Putamen (tissue), 1 donor: ENCODE measurements around the gene TOLLIP.
"Not testable (repeated sequence)": the region's sequence is repeated elsewhere in the genome, so short reads cannot be mapped to it uniquely, and the experiment has no call there.

Source experiments
- DNase-seq: peaks from one replicate; pipeline ENCODE4 v3.0.0-alpha.2; 2016; ENCODE audit warnings: low spot score

TOLLIP gene

GRCh38 chr11:1343391-1344055 is 34.1 kb upstream of the TOLLIP start:
- DNase-seq: no peak

GRCh38 chr11:1342946-1343345 is 33.5 kb upstream of the TOLLIP start:
- DNase-seq: no peak

GRCh38 chr11:1341928-1342524 is 32.6 kb upstream of the TOLLIP start:
- DNase-seq: peak; percentile 78

- DNase-seq: not testable (repeated sequence)
Measured at GRCh38 chr11:1341226-1341625, 31.8 kb upstream of the TOLLIP start.

- no peak for DNase-seq
Measured at GRCh38 chr11:1340111-1340510, 30.7 kb upstream of the TOLLIP start.

GRCh38 chr11:1339066-1339675 is 29.7 kb upstream of the TOLLIP start:
- DNase-seq: no peak

GRCh38 chr11:1338201-1339065 is 29.0 kb upstream of the TOLLIP start:
- peak; percentile 23 for DNase-seq

- no peak for DNase-seq
Measured at GRCh38 chr11:1337647-1338007, 28.2 kb upstream of the TOLLIP start.

GRCh38 chr11:1336836-1337646 is 27.6 kb upstream of the TOLLIP start:
- peak; percentile 15 for DNase-seq

GRCh38 chr11:1335811-1336761 is 26.7 kb upstream of the TOLLIP start:
- DNase-seq: peak; percentile 64

GRCh38 chr11:1335264-1335810 is 25.9 kb upstream of the TOLLIP start:
- no peak for DNase-seq

- no peak for DNase-seq
Measured at GRCh38 chr11:1333860-1334259, 24.4 kb upstream of the TOLLIP start.

GRCh38 chr11:1333091-1333772 is 23.8 kb upstream of the TOLLIP start:
- DNase-seq: no peak

- no peak for DNase-seq
Measured at GRCh38 chr11:1330473-1330872, 21.0 kb upstream of the TOLLIP start.

GRCh38 chr11:1327064-1327460 is 17.6 kb upstream of the TOLLIP start:
- DNase-seq: no peak

- DNase-seq: no peak
Measured at GRCh38 chr11:1326435-1327063, 17.1 kb upstream of the TOLLIP start.

- DNase-seq: no peak
Measured at GRCh38 chr11:1323774-1324173, 14.3 kb upstream of the TOLLIP start.

- DNase-seq: no peak
Measured at GRCh38 chr11:1317993-1318392, 8.6 kb upstream of the TOLLIP start.

GRCh38 chr11:1317432-1317831 is 8.0 kb upstream of the TOLLIP start:
- DNase-seq: no peak
